Measurements from ENCODE around the gene SORBS1.

Gene SORBS1

DNA sequence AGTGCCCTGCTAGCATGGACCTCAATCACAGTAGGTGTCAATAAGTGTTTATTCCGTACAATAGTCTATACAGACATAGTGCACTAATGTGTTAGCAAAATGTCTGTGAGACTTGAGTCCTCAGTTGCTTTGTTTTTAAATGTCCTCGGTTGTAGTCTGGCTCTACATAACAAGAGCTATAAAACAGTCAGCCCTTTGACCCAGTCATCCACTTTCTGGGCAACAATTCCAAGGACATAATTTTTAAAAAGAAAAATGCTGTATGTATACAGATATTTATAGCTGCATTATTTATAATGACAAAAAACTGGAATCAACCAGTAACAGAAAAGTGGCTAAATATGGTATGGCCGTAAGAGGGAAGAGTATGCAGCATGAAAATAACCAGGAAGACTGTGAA is 267.5 kb downstream of the SORBS1 start:
- peaks cover 52% of the 10 kb centered on the region for H3K27me3 ChIP-seq (ENCODE audit: insufficient read depth, poor library complexity, severe bottlenecking)
- TF ChIP-seq POLR2AphosphoS5 (IDR thresholded peaks at IDR 0.05; ENCODE audit: low read depth), result no peak
- TF ChIP-seq, protein P1, sequence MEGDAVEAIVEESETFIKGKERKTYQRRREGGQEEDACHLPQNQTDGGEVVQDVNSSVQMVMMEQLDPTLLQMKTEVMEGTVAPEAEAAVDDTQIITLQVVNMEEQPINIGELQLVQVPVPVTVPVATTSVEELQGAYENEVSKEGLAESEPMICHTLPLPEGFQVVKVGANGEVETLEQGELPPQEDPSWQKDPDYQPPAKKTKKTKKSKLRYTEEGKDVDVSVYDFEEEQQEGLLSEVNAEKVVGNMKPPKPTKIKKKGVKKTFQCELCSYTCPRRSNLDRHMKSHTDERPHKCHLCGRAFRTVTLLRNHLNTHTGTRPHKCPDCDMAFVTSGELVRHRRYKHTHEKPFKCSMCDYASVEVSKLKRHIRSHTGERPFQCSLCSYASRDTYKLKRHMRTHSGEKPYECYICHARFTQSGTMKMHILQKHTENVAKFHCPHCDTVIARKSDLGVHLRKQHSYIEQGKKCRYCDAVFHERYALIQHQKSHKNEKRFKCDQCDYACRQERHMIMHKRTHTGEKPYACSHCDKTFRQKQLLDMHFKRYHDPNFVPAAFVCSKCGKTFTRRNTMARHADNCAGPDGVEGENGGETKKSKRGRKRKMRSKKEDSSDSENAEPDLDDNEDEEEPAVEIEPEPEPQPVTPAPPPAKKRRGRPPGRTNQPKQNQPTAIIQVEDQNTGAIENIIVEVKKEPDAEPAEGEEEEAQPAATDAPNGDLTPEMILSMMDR (IDR thresholded peaks at IDR 0.05; ENCODE audit: insufficient read depth, low read length), result no peak
- TF ChIP-seq SPI1 (IDR thresholded peaks at IDR 0.05; ENCODE audit: borderline replicate concordance, low read depth), result no peak
- TF ChIP-seq, protein P2, sequence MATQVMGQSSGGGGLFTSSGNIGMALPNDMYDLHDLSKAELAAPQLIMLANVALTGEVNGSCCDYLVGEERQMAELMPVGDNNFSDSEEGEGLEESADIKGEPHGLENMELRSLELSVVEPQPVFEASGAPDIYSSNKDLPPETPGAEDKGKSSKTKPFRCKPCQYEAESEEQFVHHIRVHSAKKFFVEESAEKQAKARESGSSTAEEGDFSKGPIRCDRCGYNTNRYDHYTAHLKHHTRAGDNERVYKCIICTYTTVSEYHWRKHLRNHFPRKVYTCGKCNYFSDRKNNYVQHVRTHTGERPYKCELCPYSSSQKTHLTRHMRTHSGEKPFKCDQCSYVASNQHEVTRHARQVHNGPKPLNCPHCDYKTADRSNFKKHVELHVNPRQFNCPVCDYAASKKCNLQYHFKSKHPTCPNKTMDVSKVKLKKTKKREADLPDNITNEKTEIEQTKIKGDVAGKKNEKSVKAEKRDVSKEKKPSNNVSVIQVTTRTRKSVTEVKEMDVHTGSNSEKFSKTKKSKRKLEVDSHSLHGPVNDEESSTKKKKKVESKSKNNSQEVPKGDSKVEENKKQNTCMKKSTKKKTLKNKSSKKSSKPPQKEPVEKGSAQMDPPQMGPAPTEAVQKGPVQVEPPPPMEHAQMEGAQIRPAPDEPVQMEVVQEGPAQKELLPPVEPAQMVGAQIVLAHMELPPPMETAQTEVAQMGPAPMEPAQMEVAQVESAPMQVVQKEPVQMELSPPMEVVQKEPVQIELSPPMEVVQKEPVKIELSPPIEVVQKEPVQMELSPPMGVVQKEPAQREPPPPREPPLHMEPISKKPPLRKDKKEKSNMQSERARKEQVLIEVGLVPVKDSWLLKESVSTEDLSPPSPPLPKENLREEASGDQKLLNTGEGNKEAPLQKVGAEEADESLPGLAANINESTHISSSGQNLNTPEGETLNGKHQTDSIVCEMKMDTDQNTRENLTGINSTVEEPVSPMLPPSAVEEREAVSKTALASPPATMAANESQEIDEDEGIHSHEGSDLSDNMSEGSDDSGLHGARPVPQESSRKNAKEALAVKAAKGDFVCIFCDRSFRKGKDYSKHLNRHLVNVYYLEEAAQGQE (IDR thresholded peaks at IDR 0.05; ENCODE audit: insufficient replicate concordance, low read depth), result no peak
- TF ChIP-seq GABPA (IDR thresholded peaks at IDR 0.05; ENCODE audit: low read depth), result no peak
- H3K4me3 ChIP-seq (replicated peaks; ENCODE audit: insufficient read depth, low read length), result no peak overlapping the region
- no peak for DNase-seq (ENCODE audit: low read depth in 1 of 2, low spot score in 1 of 2)
- H3K27ac ChIP-seq (replicated peaks), result no peak overlapping the region

DNA sequence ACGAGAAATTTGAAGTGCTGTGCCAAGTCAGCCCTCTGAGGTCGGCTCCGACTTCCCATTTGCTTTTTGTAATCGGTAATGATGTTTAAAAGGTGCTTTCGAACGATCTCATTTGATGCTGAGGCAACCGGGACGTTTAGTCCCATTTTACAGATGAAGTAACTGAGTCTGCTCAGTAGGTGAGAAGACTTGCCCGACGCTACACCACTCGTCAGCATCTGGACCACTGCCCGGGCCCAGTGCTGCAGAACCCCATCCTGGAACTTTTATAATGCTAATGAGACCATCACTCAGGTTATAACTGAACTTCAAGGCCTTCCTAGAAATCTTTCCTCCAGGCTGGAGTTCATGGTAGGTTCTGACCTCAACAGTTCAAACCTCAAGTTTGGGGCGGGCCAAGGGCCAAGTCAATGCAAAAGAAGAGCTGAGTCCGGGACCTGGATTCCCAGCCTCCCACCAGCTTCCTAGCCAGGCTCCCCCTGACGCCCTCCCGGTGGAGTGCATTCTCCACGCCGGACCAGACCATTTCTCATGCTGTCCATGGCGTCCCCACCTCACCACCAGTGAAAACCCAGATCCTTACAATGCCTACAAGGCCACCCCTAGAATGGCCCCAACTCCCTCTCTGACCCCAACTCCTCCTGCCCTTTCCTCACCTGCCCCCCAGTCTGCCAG is 269.7 kb downstream of the SORBS1 start:
- DNase-seq (ENCODE audit: low read depth in 1 of 2, low spot score in 1 of 2), result no peak
- Histone ChIP-seq H3K4me3 (replicated peaks; ENCODE audit: insufficient read depth, low read length) (no peak overlapping the region), H3K27ac (replicated peaks) (no peak overlapping the region), H3K27me3 (ENCODE audit: insufficient read depth, poor library complexity, severe bottlenecking) (peaks cover 52% of the 10 kb centered on the region)
- TF ChIP-seq GABPA (IDR thresholded peaks at IDR 0.05; ENCODE audit: low read depth) (no peak), POLR2AphosphoS5 (IDR thresholded peaks at IDR 0.05; ENCODE audit: low read depth) (no peak)
- TF ChIP-seq, protein P1 (IDR thresholded peaks at IDR 0.05; ENCODE audit: insufficient read depth, low read length), result no peak

DNA sequence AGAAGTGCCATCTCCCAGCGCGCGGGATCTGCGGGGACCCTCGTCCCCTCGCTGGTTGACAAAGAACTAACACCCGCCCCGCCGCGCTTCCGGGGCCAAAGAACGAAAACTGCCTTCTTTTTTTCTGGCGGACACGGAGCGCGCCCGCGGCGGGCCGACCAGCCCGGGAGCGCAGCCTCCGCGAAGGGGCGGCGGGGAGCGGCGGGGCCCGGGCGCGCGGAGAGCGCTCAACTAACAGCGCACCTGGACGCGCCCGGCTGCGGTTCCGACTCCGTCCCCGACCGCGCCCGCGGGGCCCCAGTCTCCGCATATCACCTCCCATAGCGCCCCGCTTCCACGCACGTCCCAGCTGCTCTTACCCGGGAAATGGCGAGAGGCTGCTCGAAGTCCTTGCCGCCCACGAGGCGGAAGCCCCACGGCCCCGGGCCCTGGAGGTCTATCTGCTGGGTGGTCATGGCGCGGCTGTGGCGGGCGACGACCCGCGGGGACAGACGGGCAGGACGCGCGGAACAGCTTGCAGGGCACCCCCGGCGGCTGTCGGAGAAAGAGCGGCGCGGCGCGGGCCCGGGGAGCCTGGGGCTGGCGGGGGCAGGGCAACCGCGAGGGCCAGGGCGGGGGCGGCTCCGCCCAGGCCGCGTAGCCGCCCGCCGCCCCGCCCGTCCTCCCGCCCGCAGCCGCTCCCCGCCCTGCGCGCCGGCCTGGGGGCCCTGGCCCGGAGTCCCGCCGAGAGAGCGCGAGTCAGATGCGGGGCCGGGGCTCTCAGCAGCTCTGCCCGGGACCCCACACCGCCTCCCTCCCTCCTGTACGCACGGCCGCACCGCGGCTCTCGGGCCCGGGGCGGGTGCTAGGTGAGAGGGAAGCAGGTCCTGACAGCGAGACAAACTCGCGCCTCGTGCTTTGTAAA is 270.5 kb downstream of the SORBS1 start, which contains the start of gene PDLIM1:
PDLIM1 (minus strand) TSS at position 543 of the 904 bp plus-strand sequence; CDS start at position 455, 88 bp downstream.
- TF ChIP-seq, protein P2 (IDR thresholded peaks at IDR 0.05; ENCODE audit: insufficient replicate concordance, low read depth), result no peak
- Histone ChIP-seq H3K27me3 (ENCODE audit: insufficient read depth, poor library complexity, severe bottlenecking) (peaks cover 50% of the 10 kb centered on the region), H3K27ac (replicated peaks) (no peak within 1 kb of the TSS), H3K4me3 (replicated peaks; ENCODE audit: insufficient read depth, low read length) (peak within 1 kb of the TSS; percentile 16; the same call in 1 of the 2 replicates)
- DNase-seq (ENCODE audit: low read depth in 1 of 2, low spot score in 1 of 2), result no peak

DNA sequence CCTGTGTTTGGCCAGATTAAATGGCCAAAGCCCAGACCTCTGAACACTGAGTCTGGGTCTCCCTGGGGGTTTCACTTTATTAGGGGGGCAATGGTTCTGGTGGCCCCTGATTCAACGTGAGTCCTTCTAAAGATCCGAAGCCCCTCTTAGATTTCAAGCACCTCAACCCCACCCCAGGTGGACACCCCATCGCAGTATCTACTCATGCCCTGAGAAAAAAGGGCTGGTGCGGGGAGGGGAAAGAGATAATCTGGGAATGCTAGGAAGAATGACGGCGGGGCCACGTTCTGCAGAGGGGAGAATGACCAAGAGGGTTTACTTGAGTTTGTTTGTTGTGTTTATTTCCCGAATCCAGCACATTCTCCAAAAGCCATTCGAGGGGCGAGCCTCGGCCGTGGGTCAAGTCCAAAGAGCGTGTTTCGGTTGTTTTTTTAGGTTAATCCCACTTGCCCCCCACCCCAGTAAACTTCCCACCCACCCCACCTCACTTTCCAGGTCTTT is 271.2 kb downstream of the SORBS1 start:
- no peak for DNase-seq (ENCODE audit: low read depth in 1 of 2, low spot score in 1 of 2)
- Histone ChIP-seq H3K27ac (replicated peaks) (no peak overlapping the region), H3K4me3 (replicated peaks; ENCODE audit: insufficient read depth, low read length) (peak overlapping the region; percentile 7; the same call in 1 of the 2 replicates), H3K27me3 (ENCODE audit: insufficient read depth, poor library complexity, severe bottlenecking) (peaks cover 44% of the 10 kb centered on the region)
- TF ChIP-seq, protein P1 (IDR thresholded peaks at IDR 0.05; ENCODE audit: insufficient read depth, low read length), result no peak
- TF ChIP-seq, protein P2 (IDR thresholded peaks at IDR 0.05; ENCODE audit: insufficient replicate concordance, low read depth), result no peak
- TF ChIP-seq SPI1 (IDR thresholded peaks at IDR 0.05; ENCODE audit: borderline replicate concordance, low read depth) (no peak), GABPA (IDR thresholded peaks at IDR 0.05; ENCODE audit: low read depth) (no peak), POLR2AphosphoS5 (IDR thresholded peaks at IDR 0.05; ENCODE audit: low read depth) (no peak)
